ENCODE data around the gene GHRHR.

The GHRHR gene

GRCh38 chr7:31000779-31001178 lies 37.0 kb downstream of the GHRHR start:
- Histone ChIP-seq H3K27me3 (peaks cover 0 to under 1% of the 10 kb centered on the region in 2 donors), H3K27ac (no peak overlapping the region), H3K9me3 (peaks cover 0 to 3% (median 0%) of the 10 kb centered on the region in 3 donors), H3K36me3 (no peaks in the 10 kb centered on the region), H3K4me3 (no peak overlapping the region), H3K4me1 (no peaks in the 10 kb centered on the region)
- no peak for DNase-seq
- intact Hi-C loops (cut with DNase I; ENCODE audit: low total_unique reads): no loop called here
- TF ChIP-seq CTCF (IDR thresholded peaks at IDR 0.05): no peak

- DNase-seq: no peak
- Histone ChIP-seq H3K27ac (no peak overlapping the region), H3K4me3 (no peak overlapping the region), H3K36me3 (no peaks in the 10 kb centered on the region), H3K4me1 (no peaks in the 10 kb centered on the region), H3K9me3 (peaks cover 0 to 3% (median 0%) of the 10 kb centered on the region in 3 donors), H3K27me3 (peaks cover 0 to 15% of the 10 kb centered on the region in 2 donors)
- intact Hi-C loops (cut with DNase I; ENCODE audit: low total_unique reads): no loop called here
- no peak for TF ChIP-seq CTCF (IDR thresholded peaks at IDR 0.05)
Observed at GRCh38 chr7:31002256-31002655, 38.5 kb downstream of the GHRHR start.

- no peak overlapping the region for H3K27ac ChIP-seq
- H3K9me3 ChIP-seq: peaks cover 0 to 3% (median 0%) of the 10 kb centered on the region in 3 donors
- TF ChIP-seq CTCF (IDR thresholded peaks at IDR 0.05): no peak
- intact Hi-C loops (cut with DNase I; ENCODE audit: low total_unique reads): no loop called here
- no peak overlapping the region for H3K4me3 ChIP-seq
- no peaks in the 10 kb centered on the region for H3K4me1 ChIP-seq
- no peak for DNase-seq
- H3K36me3 ChIP-seq: no peaks in the 10 kb centered on the region
- H3K27me3 ChIP-seq: peaks cover 0 to 16% of the 10 kb centered on the region in 2 donors
Observed at GRCh38 chr7:31003097-31003496, 39.3 kb downstream of the GHRHR start.

- Histone ChIP-seq H3K9me3 (peaks cover 0 to 3% (median 0%) of the 10 kb centered on the region in 3 donors), H3K27ac (no peak overlapping the region), H3K4me3 (no peak overlapping the region), H3K27me3 (peaks cover 0 to 16% of the 10 kb centered on the region in 2 donors), H3K36me3 (no peaks in the 10 kb centered on the region), H3K4me1 (no peaks in the 10 kb centered on the region)
- intact Hi-C loops (cut with DNase I; ENCODE audit: low total_unique reads): no loop called here
- DNase-seq: no peak
- no peak for TF ChIP-seq CTCF (IDR thresholded peaks at IDR 0.05)
Observed at GRCh38 chr7:31003721-31004120, 40.0 kb downstream of the GHRHR start.

- no peak for DNase-seq
- no peak for TF ChIP-seq CTCF (IDR thresholded peaks at IDR 0.05)
- H3K9me3 ChIP-seq: peaks cover 0 to 3% (median 0%) of the 10 kb centered on the region in 3 donors
- no peak overlapping the region for H3K4me3 ChIP-seq
- no peaks in the 10 kb centered on the region for H3K4me1 ChIP-seq
- H3K27me3 ChIP-seq: peaks cover 0 to 16% of the 10 kb centered on the region in 2 donors
- intact Hi-C loops (cut with DNase I; ENCODE audit: low total_unique reads): no loop called here
- no peak overlapping the region for H3K27ac ChIP-seq
- H3K36me3 ChIP-seq: no peaks in the 10 kb centered on the region
Observed at GRCh38 chr7:31004393-31004792, 40.6 kb downstream of the GHRHR start.

GRCh38 chr7:31006857-31007256 lies 43.1 kb downstream of the GHRHR start:
- no peaks in the 10 kb centered on the region for H3K36me3 ChIP-seq
- H3K4me3 ChIP-seq: no peak overlapping the region
- H3K9me3 ChIP-seq: peaks cover 0 to 3% (median 0%) of the 10 kb centered on the region in 3 donors
- intact Hi-C loops (cut with DNase I; ENCODE audit: low total_unique reads): no loop called here
- no peak for TF ChIP-seq CTCF (IDR thresholded peaks at IDR 0.05)
- no peak for DNase-seq
- H3K4me1 ChIP-seq: no peaks in the 10 kb centered on the region
- no peak overlapping the region for H3K27ac ChIP-seq
- peaks cover 0 to 16% of the 10 kb centered on the region in 2 donors for H3K27me3 ChIP-seq
